ENCODE data around the gene NCOA6.

The NCOA6 gene

GRCh38 chr20:34744340-34744739, 81.1 kb downstream of the NCOA6 start:
- H3K4me1 ChIP-seq (ENCODE audit: control insufficient read depth, low read length) = no peaks in the 10 kb centered on the region
- H3F3A ChIP-seq (ENCODE audit: control insufficient read depth, insufficient read depth) = 0 out of 2 replicates have a peak, but pooled peaks cover 2% of the 10 kb centered on the region
- H3K9me3 ChIP-seq (ENCODE audit: control insufficient read depth, insufficient read depth, low read length) = no peaks in the 10 kb centered on the region
- no peaks in the 10 kb centered on the region for H3K79me2 ChIP-seq (ENCODE audit: control insufficient read depth, low read length)
- H3K27ac ChIP-seq (ENCODE audit: low read depth, low read length) = no peak overlapping the region
- no peaks in the 10 kb centered on the region for H3K27me3 ChIP-seq (ENCODE audit: control insufficient read depth, low read length)
- no peaks in the 10 kb centered on the region for H3K9me2 ChIP-seq (replicated peaks; ENCODE audit: control insufficient read depth, low read length)
- H4K20me1 ChIP-seq (ENCODE audit: control insufficient read depth, insufficient read depth, low read depth, low read length) = no peaks in the 10 kb centered on the region
- H3K4me2 ChIP-seq (ENCODE audit: low read length) = no peak overlapping the region
- no peak overlapping the region for H3K4me3 ChIP-seq (ENCODE audit: low read length)
- peaks cover 58% of the 10 kb centered on the region for H3K36me3 ChIP-seq (ENCODE audit: control insufficient read depth, low read length)
- TF ChIP-seq EZH2phosphoT487 (IDR thresholded peaks at IDR 0.05; ENCODE audit: borderline replicate concordance, low read length) (no peak), CTCF (IDR thresholded peaks at IDR 0.05; ENCODE audit: low read depth, low read length, poor library complexity, severe bottlenecking) (no peak)

- 0 out of 2 replicates have a peak, but pooled peaks cover 2% of the 10 kb centered on the region for H3F3A ChIP-seq (ENCODE audit: control insufficient read depth, insufficient read depth)
These were observed 82.4 kb downstream of the NCOA6 start for GRCh38 chr20:34743039-34743438.

GRCh38 chr20:34736106-34736735, 89.2 kb downstream of the NCOA6 start:
- Histone ChIP-seq H4K20me1 (ENCODE audit: control insufficient read depth, insufficient read depth, low read depth, low read length) (no peaks in the 10 kb centered on the region), H3K4me3 (ENCODE audit: low read length) (no peak overlapping the region), H3K36me3 (ENCODE audit: control insufficient read depth, low read length) (no peaks in the 10 kb centered on the region), H3F3A (ENCODE audit: control insufficient read depth, insufficient read depth) (no peaks in the 10 kb centered on the region), H3K9me3 (ENCODE audit: control insufficient read depth, insufficient read depth, low read length) (no peaks in the 10 kb centered on the region), H3K79me2 (ENCODE audit: control insufficient read depth, low read length) (no peaks in the 10 kb centered on the region), H3K9me2 (replicated peaks; ENCODE audit: control insufficient read depth, low read length) (no peaks in the 10 kb centered on the region), H3K27ac (ENCODE audit: low read depth, low read length) (no peak overlapping the region), H3K4me2 (ENCODE audit: low read length) (no peak overlapping the region), H3K27me3 (ENCODE audit: control insufficient read depth, low read length) (no peaks in the 10 kb centered on the region), H3K4me1 (ENCODE audit: control insufficient read depth, low read length) (no peaks in the 10 kb centered on the region)
- TF ChIP-seq EZH2phosphoT487 (IDR thresholded peaks at IDR 0.05; ENCODE audit: borderline replicate concordance, low read length) (no peak), CTCF (IDR thresholded peaks at IDR 0.05; ENCODE audit: low read depth, low read length, poor library complexity, severe bottlenecking) (no peak)

More at GRCh38 chr20:34743039-34743438, 82.4 kb downstream of the NCOA6 start:
- Histone ChIP-seq H3K4me1 (ENCODE audit: control insufficient read depth, low read length) (no peaks in the 10 kb centered on the region), H3K4me2 (ENCODE audit: low read length) (no peak overlapping the region), H3K4me3 (ENCODE audit: low read length) (no peak overlapping the region), H3K79me2 (ENCODE audit: control insufficient read depth, low read length) (no peaks in the 10 kb centered on the region), H3K9me2 (replicated peaks; ENCODE audit: control insufficient read depth, low read length) (no peaks in the 10 kb centered on the region), H3K27me3 (ENCODE audit: control insufficient read depth, low read length) (no peaks in the 10 kb centered on the region), H4K20me1 (ENCODE audit: control insufficient read depth, insufficient read depth, low read depth, low read length) (no peaks in the 10 kb centered on the region), H3K9me3 (ENCODE audit: control insufficient read depth, insufficient read depth, low read length) (no peaks in the 10 kb centered on the region), H3K27ac (ENCODE audit: low read depth, low read length) (no peak overlapping the region), H3K36me3 (ENCODE audit: control insufficient read depth, low read length) (peaks cover 49% of the 10 kb centered on the region)
- no peak for TF ChIP-seq EZH2phosphoT487 (IDR thresholded peaks at IDR 0.05; ENCODE audit: borderline replicate concordance, low read length)
- TF ChIP-seq CTCF (IDR thresholded peaks at IDR 0.05; ENCODE audit: low read depth, low read length, poor library complexity, severe bottlenecking) = no peak

Measured in DOHH2 (cell line).